ENCODE measurements around the gene FAT1.

Gene FAT1

GRCh38 chr4:186724058-186724863, 605 bp upstream of the FAT1 start:
- no peak for DNase-seq (ENCODE audit: low read depth, low spot score)

DNA sequence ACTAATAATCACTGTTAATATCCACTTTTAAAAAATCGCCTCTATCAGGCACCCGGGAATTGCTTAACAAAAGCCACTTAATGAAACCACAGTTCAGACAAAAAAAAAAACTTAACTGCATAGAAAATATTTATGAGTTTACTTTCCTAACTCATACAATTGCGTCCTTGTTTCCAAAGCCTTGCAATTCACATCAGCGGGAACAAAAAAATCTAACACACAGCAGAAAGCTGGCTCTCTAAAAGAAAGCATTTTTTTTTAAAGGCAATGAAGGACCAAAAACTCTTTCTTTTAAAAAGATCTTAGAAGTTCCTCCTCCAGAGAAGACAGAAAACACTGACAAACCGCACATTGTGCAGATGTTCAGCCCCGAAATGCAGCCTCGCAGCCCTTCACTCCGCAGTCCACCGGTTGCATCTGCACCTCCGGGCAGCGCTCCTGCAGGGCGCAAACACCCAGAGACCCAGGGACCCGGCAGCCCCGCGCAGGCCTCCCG, 812 bp downstream of the FAT1 start:
- DNase-seq (ENCODE audit: low read depth, low spot score), result no peak

- DNase-seq (ENCODE audit: low read depth, low spot score), result no peak
Measured at GRCh38 chr4:186719925-186720694, 3.5 kb downstream of the FAT1 start.

DNA sequence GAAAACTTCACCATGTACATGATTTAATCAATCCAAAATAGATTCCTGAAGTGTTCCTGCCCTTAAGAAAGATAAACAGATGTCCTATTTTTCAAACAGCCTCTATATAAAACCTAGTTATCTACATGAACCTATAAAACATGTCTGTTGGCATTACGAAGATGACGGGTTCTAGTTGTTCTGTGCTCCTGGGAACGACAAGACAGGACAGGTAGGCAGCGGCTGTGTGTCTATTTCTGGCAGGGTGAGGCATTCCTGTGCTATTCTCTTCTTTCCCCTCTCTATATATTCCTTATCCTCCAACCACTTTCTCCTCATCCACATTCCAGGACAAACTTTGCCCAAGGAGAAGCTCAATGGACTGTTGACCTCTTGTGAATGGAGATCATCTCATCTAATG, 6.1 kb downstream of the FAT1 start:
- DNase-seq (ENCODE audit: low read depth, low spot score), result no peak

DNA sequence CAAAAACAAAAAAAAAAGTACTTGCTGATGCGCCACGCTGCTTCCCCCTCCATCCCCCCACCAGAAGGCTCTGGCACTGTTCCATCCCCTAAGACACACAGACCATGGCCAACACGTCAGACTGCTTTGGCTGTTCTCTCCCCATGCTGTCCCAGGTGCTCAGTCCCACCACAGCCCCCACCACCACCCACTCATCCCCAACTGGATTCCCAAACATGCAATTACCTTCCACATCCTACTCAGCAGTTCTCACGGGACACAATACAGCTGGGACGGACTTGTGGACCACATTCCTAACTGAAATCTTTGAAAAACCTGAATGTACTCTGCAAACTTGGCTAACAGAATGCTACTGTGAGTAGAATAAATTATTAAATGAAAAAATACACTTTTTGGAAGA, 8.6 kb downstream of the FAT1 start:
- no peak for DNase-seq (ENCODE audit: low read depth, low spot score)

DNA sequence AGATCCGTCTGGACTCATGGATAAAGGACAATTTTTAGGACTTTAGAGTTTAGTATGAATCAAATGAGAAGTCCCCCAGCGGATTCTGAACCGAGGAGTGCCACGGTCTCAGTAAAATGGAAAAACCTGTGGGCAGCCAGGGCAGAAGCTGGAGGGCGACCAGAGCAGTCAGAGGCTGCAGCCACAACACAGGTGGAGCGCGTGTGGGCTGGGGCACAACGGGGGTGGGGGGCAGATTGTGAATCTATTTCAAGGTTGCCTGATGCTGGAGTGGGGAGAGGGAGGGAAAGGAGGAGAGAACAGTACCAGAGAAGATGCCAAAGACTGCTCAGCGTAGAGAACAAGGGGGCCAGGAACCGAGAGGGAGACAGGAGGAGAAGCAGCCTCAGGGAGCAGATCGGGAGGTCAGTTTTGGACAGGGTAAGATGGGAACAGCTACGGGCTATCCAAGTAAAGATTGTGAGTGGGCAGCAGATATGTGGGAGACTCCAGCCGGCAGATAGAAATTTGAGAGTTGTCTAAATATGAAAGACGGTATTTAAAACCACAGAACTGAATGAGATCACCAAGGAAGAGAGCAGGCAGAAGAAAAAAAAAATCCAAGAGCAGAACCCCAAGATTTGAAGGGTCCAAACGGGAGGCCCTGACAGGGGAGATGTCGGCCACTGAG, 9.5 kb downstream of the FAT1 start:
- DNase-seq (ENCODE audit: low read depth, low spot score), result no peak

DNA sequence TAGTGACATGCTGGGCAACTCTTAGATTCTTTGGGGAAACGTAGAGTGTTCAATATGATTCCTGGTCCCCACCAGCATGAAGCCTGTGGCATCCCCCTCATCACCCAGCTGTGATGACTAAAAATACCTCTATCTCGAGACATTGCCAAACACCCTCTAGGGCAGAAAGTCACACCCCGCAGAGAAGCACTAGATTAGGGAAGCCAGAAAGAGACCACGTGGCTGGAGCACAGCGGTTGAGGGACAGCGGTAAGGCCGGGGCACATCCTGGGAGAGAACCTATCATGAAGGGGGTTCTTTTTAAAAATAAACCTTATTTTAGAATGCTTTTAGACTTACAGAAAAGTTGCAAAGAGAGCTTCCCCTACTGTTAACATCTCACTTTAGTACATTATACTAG, 11.0 kb downstream of the FAT1 start:
- no peak for DNase-seq (ENCODE audit: low read depth, low spot score)

DNA sequence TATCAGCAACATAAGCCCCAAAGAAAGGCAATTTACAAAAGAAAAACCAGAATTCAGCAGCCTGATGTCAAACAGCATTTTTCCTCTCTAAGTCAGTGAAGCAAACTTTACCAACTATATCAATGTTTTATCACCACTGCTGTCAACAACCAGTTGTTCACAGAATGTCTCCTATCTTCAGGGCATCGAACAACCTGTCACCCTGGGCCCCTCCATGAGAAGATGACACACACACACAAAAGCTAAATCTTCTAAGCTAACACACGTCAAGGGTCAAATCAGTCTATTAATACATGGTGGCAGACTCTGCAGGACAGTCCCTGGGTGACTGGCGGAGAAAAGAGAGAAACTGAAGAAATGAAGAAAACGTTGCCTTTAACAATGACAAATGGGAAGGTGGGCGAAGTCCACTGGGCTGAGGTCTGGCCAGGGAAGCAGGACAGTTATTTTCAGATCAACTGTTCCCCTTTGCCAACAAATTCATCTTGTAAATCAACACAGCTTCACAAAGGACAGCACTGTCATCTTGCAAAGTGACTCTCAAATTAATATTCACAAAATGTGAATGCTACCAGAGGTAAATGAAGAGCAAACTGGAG, 13.0 kb downstream of the FAT1 start:
- no peak for DNase-seq (ENCODE audit: low read depth, low spot score)

- no peak for DNase-seq (ENCODE audit: low read depth, low spot score)
Measured at GRCh38 chr4:186709517-186709916, 14.1 kb downstream of the FAT1 start.

DNA sequence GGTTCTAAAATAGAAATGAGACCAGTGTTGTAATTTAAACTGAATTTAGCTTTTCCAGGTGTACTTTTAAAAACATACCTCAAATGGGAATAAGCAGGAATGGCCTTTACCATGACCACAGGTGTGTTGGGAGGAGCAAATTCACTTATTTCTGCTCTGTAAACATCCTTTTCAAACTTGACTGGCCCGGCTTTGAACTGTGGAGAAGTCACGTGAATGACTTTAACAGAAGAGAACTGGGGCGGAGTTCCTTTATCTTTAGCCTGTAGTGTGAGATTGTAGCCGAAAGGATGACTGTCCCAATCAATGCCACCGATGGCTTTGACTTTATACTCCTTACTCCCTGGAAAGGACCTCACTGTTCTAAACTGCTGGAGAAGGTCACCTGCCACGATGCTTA, 15.1 kb downstream of the FAT1 start:
- no peak for DNase-seq (ENCODE audit: low read depth, low spot score)

- DNase-seq (ENCODE audit: low read depth, low spot score), result no peak
Measured at GRCh38 chr4:186707996-186708395, 15.7 kb downstream of the FAT1 start.

GRCh38 chr4:186707574-186707973, 16.1 kb downstream of the FAT1 start:
- no peak for DNase-seq (ENCODE audit: low read depth, low spot score)

DNA sequence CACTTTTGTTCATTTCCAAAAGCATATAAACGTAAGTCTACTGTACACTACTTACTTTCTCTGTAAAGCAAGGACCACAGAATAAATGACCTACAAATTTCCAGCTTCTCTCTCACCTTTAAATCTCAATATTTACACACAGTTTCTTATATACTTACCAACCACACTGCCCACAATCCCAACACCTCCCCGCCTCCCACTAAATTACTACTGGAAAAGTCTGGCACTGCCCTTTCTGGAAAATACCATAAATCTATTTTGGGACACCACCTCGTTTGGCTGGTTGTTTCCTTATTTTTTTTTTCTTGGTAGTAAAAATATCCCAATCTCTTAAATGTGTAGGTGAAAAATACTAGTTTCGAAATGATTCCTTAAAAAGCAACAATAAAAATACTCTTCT, 19.6 kb downstream of the FAT1 start:
- DNase-seq (ENCODE audit: low read depth, low spot score), result no peak

DNA sequence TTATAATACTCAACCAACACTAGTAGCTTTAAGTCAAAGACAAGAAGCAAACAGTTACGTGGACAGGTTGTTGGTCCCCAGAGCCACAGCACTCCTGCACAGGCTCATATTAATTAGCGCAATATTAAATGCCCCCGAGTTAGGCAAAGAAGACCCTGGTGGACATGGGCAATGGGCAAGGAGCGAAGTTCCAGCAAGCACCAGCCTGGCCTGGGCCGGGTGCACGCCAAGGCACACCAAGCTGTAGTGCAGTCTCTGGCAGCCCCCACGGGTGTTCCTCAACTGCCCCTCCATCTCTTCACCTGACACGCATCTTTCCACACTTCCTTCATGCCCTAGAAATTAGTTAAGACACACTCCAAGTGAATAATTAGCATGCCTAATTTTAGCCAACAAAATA, 20.1 kb downstream of the FAT1 start:
- DNase-seq (ENCODE audit: low read depth, low spot score), result no peak

- DNase-seq (ENCODE audit: low read depth, low spot score), result no peak
Measured at GRCh38 chr4:186702940-186703339, 20.7 kb downstream of the FAT1 start.

DNA sequence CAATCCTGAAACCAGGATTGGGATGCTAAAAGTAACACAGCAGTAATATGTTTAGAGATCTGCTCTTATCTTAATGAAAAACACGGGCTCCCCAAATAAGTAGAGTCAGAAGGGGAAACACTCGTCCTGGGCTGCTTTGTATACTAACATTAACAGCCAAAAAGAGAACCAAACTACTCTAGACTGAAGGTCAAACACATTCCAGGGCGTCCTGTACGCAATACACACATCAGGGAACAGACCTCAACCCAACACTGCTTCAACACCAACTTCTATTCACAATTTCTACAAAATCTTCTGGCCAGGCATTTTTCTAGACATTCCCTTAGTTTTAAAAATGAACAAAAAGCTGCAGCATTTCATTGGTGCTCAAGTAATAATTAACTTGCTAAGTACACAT, 21.4 kb downstream of the FAT1 start:
- no peak for DNase-seq (ENCODE audit: low read depth, low spot score)

GRCh38 chr4:186701788-186702187, 21.9 kb downstream of the FAT1 start:
- no peak for DNase-seq (ENCODE audit: low read depth, low spot score)

- no peak for DNase-seq (ENCODE audit: low read depth, low spot score)
Measured at GRCh38 chr4:186701273-186701672, 22.4 kb downstream of the FAT1 start.

- DNase-seq (ENCODE audit: low read depth, low spot score), result no peak
Measured at GRCh38 chr4:186700746-186701145, 22.9 kb downstream of the FAT1 start.

DNA sequence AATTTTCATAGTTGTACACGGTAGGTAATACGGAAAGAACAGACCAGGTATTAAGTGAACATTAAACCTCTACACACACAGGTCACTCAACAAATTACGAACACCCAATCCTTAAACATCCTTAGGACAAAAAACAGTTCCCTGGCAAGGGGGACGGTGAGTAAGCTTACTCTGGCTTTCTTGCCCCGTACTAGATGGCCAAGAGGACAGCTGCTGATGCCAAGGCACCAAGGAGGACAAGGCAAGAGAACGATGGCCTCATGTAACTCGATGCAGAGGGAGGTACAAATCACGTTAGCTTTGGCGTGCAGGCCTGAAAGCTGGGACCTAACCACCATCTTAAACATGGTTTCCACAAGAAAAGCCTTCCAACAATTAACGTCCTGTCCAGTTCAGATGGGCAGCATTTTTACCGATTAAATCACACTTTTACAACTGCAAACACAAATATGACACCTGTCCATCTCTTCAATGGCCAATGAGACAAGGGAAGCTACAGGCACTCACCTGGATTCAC, 23.7 kb downstream of the FAT1 start:
- DNase-seq (ENCODE audit: low read depth, low spot score), result no peak

GRCh38 chr4:186699298-186699697, 24.4 kb downstream of the FAT1 start:
- no peak for DNase-seq (ENCODE audit: low read depth, low spot score)

DNA sequence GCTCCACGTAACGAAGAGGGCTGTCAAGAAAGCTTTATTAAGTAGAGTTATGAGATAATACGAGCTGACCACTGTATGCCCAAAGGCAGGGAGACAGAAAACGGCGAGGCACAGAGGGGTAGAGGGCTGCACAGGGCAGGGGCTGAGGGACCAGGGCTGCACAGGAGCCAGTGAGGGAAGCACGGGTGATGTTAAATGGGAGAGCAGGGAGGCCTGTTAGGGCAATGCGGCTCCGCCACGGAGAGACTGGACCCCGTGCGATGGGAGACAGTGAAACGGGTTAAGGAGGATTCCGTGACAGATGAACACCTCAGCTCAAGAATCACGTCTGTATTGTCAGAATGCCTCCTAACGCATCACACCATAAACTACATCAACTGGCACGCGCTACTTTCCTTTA, 25.1 kb downstream of the FAT1 start:
- DNase-seq (ENCODE audit: low read depth, low spot score), result no peak
